Measurements from ENCODE around the gene ZSCAN5B.
"Not testable (repeated sequence)": the region's sequence is repeated elsewhere in the genome, so short reads cannot be mapped to it uniquely, and the experiment has no call there.

Gene ZSCAN5B

DNA sequence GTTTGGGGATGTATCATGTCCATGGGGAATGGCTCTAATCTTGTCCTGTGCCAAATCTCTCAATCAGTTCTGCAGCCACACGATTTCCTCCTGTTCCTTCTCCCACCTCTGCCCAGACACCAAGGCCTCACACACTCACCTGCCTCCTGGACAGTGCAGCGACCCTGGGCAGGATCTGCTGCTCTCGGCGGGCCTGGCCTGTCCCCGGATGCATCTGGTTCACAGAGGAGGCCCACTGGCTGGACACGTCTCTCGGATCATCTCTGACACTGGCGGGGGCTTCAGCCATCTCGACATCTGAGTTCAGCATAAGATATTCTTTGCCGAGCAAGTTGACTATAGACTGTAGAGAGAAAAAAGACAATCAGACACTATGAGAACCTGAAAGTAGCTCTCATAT is 5.9 kb downstream of the ZSCAN5B start:
- H3K4me3 ChIP-seq (ENCODE audit: low read depth, low read length), result no peak overlapping the region
- TF ChIP-seq, protein P1, sequence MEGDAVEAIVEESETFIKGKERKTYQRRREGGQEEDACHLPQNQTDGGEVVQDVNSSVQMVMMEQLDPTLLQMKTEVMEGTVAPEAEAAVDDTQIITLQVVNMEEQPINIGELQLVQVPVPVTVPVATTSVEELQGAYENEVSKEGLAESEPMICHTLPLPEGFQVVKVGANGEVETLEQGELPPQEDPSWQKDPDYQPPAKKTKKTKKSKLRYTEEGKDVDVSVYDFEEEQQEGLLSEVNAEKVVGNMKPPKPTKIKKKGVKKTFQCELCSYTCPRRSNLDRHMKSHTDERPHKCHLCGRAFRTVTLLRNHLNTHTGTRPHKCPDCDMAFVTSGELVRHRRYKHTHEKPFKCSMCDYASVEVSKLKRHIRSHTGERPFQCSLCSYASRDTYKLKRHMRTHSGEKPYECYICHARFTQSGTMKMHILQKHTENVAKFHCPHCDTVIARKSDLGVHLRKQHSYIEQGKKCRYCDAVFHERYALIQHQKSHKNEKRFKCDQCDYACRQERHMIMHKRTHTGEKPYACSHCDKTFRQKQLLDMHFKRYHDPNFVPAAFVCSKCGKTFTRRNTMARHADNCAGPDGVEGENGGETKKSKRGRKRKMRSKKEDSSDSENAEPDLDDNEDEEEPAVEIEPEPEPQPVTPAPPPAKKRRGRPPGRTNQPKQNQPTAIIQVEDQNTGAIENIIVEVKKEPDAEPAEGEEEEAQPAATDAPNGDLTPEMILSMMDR (IDR thresholded peaks at IDR 0.05; ENCODE audit: borderline replicate concordance, insufficient read depth, low read depth, low read length), result no peak

DNA sequence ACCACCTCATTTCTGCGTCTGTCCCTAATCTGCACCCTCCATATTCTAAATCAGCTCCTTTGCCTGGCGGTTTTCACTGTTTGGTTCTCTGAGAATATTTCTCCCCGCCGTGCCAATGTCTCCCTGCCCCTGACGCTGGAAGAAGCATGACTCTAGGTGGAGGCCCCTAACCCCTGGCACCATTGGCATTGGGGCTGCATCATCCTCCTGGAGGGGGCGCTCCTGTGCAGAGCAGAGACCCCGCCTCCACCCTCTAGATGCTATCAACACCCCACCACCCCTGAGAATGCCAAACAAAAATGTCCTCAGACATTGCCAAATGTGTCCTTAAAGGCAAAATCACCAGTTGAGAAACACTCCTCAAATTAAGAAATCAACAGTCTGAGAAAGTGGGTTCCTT is 6.5 kb downstream of the ZSCAN5B start:
- TF ChIP-seq, protein P1 (IDR thresholded peaks at IDR 0.05; ENCODE audit: borderline replicate concordance, insufficient read depth, low read depth, low read length), result 0 out of 2 replicates have a peak, but pooled peaks have one; percentile 1
- H3K4me3 ChIP-seq (ENCODE audit: low read depth, low read length), result no peak overlapping the region

DNA sequence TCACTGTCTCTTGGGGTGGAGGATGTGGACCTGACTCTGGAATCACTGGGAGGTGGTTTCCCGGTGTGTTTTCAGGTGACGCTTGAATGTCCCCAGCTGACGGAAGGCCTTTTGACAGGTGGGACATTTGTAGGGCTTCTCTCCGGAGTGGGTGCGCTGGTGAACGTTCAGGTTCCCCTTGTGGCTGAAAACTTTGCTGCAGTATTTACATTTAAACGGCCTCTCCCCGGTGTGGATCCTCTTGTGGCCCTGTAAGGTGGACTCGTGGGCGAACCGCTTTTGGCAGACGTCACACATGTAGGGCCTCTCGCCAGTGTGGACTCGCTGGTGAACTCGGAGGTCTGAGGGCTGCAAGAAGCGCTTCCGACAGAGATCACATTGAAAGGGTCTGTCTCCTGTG is 7.8 kb downstream of the ZSCAN5B start:
- TF ChIP-seq, protein P1 (IDR thresholded peaks at IDR 0.05; ENCODE audit: borderline replicate concordance, insufficient read depth, low read depth, low read length), result peak; percentile 2; the same call in 1 of the 2 replicates
- H3K4me3 ChIP-seq (ENCODE audit: low read depth, low read length), result no peak overlapping the region

DNA sequence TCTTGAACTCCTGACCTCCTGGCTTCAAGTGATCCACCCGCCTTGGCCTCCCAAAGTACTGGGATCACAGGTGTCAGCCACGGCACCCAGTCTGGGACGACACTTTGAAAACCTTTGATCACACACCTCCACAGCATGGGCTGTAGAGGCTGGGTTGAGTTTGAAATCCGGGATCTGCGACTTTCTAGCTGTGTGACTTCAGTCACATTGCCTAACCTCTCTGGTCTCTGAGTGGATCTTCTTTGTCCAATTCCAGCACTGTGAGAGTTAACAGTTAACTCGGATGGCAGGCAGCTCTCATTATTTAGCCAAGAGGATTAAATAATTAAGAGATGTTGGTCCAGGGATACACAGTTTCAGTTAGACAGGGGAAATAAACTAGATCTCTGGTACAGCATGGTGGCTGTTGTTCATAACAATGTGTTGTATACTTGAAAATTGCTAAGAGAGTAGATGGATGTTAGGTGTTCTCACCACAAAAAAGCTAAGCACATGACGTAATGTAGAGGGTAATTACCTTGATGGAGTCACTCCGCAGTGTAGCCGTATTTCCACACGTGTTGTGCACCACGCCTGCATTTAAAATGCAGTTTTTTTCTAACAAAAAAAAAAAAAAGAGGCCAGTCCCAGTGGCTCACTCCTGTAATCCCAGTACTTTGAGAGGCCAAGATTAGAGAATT is 19.9 kb downstream of the ZSCAN5B start:
- H3K4me3 ChIP-seq (ENCODE audit: low read depth, low read length), result no peak overlapping the region
- TF ChIP-seq, protein P1 (IDR thresholded peaks at IDR 0.05; ENCODE audit: borderline replicate concordance, insufficient read depth, low read depth, low read length), result no peak

DNA sequence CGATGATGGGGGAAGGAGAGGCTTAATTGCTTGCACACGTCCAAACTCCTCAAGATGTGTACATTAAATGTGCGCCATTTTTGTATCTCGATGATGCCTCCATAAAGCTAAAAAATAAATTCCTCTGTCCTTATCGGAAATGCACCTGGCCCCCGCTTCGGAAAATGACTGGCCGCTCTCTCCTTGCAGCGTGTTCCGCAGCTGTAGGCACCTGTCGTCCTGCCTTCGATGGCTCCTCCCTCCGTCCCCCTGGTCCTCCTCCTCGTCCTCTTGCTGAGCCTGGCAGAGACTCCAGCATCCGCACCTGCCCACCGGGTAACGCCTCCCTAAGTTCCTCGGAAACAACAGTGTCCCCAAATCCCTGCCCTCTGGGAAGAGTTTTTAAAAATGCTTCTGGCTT is 20.7 kb downstream of the ZSCAN5B start:
- H3K4me3 ChIP-seq (ENCODE audit: low read depth, low read length), result no peak overlapping the region
- TF ChIP-seq, protein P1 (IDR thresholded peaks at IDR 0.05; ENCODE audit: borderline replicate concordance, insufficient read depth, low read depth, low read length), result no peak

DNA sequence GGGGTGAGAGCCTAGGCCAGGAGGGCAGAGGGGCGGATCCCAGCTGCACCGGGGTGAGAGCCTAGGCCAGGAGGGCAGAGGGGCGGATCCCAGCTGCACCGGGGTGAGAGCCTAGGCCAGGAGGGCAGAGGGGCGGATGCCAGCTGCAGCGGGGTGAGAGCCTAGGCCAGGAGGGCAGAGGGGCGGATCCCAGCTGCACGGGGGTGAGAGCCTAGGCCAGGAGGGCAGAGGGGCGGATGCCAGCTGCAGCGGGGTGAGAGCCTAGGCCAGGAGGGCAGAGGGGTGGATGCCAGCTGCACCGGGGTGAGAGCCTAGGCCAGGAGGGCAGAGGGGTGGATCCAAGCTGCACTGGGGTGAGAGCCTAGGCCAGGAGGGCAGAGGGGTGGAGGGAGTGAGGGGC is 21.3 kb downstream of the ZSCAN5B start:
- H3K4me3 ChIP-seq (ENCODE audit: low read depth, low read length), result not testable (repeated sequence)

DNA sequence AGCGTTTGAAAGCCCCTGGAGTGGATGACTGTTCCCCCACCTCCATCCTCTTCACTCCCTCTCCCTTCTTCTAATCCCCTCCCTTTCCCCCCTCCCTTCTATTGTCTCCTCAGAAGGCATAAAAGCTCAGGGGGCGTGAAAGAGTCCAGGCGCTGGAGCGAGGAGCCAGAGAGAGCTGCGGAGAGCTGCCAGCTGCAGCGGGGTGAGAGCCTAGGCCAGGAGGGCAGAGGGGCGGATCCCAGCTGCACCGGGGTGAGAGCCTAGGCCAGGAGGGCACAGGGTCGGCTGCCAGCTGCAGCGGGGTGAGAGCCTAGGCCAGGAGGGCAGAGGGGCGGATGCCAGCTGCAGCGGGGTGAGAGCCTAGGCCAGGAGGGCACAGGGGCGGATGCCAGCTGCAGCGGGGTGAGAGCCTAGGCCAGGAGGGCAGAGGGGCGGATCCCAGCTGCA is 21.7 kb downstream of the ZSCAN5B start, which contains the start of gene GALP:
TSS of gene GALP (plus strand) at position 148 of the 447 bp plus-strand sequence. CDS start 1,101 bp downstream, outside the sequence.
- not testable (repeated sequence) for H3K4me3 ChIP-seq (ENCODE audit: low read depth, low read length)

DNA sequence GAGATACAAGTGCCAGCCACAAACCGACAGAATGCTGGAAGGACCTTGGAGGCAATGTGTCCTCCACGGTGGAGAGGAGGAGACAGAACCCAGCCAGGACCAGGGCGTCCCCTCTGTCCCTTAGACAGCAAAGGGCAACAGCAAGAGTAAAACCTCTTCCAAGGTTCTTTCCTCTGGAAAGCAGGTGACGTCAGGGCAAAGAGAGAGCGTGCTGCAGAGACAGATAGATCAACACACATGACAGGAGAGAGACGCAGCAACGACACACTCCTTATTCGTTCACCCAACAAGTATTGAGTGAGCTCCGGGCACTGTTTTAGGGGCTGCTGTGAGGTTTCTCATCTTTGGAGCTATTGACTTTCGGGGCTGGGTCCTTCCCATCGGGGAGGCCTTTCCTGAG is 23.0 kb downstream of the ZSCAN5B start:
- H3K4me3 ChIP-seq (ENCODE audit: low read depth, low read length), result no peak overlapping the region
- TF ChIP-seq, protein P1 (IDR thresholded peaks at IDR 0.05; ENCODE audit: borderline replicate concordance, insufficient read depth, low read depth, low read length), result no peak
